LNCaP clone FGC (cell line): Measurements from ENCODE around the gene CYP11A1.

Experiments
- DNase-seq: peaks from one replicate; pipeline ENCODE4 v3.0.0-alpha.2; 2011; ENCODE audit warnings: low read depth
- H3K4me3 ChIP-seq: 2 replicates; pipeline ENCODE4 v1.5.1; 2011; ENCODE audit warnings: mild to moderate bottlenecking, low read depth, low read length, control low read depth
- TF ChIP-seq, protein P1 (sequence below): IDR thresholded peaks from 2 replicates; pipeline ENCODE4 v1.5.1; 2012; ENCODE audit warnings: mild to moderate bottlenecking; ENCODE audit not compliant: control insufficient read depth, insufficient read depth; ENCODE audit errors: extremely low read depth

Gene CYP11A1

DNA sequence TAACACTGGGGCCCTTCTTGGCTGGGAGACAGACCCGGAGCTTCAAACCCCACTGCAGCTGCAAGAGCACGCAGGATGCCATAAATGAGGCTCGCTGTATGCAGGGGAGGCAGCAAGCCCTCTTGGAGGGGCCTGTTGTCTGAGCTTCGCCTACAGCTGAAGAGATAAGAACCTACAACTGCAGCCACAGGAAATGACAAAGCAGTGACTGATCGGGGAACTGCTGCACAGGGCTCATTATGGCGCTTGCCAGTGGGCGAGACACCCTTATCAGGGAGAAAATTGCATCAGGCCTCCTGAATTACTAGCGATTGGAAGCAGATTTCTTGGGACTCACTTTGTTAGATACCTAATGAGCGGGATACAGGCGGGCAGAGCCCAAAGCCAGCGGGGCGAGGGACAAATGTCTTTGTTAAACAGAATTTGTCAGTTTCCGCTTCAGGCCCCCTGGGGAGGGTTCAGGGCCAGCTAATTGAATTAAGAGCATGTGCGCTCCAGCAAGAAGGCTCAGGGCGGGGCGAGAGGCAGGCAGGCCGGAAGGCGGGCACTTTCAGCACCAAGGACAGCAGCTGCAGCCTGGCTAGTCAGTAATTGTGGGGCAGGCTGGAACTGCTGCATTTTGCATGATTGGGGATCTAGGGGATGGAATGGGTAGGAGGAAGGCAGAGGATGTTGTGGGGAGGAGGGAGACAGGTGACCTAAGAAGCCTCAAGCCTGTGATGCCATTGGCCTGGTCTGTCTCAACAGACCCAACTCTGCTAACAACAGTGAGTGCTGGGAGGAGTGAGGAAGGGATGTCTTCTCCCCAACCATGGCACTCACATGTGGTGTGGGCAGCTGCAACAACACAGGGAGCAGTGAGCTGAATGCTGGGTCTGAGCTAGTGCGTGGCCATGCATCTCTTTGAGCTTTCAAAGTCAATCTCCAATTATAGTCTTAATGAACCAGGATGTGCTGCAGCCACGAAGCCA is 76.1 kb downstream of the CYP11A1 start:
- TF ChIP-seq, protein P1, sequence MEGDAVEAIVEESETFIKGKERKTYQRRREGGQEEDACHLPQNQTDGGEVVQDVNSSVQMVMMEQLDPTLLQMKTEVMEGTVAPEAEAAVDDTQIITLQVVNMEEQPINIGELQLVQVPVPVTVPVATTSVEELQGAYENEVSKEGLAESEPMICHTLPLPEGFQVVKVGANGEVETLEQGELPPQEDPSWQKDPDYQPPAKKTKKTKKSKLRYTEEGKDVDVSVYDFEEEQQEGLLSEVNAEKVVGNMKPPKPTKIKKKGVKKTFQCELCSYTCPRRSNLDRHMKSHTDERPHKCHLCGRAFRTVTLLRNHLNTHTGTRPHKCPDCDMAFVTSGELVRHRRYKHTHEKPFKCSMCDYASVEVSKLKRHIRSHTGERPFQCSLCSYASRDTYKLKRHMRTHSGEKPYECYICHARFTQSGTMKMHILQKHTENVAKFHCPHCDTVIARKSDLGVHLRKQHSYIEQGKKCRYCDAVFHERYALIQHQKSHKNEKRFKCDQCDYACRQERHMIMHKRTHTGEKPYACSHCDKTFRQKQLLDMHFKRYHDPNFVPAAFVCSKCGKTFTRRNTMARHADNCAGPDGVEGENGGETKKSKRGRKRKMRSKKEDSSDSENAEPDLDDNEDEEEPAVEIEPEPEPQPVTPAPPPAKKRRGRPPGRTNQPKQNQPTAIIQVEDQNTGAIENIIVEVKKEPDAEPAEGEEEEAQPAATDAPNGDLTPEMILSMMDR, result no peak
- DNase-seq, result no peak
- H3K4me3 ChIP-seq, result no peak overlapping the region

- no peak for DNase-seq
- TF ChIP-seq, protein P1, result no peak
- no peak overlapping the region for H3K4me3 ChIP-seq
These were observed 76.8 kb downstream of the CYP11A1 start for GRCh38 chr15:74290645-74291044.

- TF ChIP-seq, protein P1, result no peak
- no peak for DNase-seq
- H3K4me3 ChIP-seq, result no peak overlapping the region
These were observed 77.8 kb downstream of the CYP11A1 start for GRCh38 chr15:74289671-74290070.
